Activated CD4-positive, CD25-positive, alpha-beta regulatory T cell treated with anti-CD3 and anti-CD28 coated beads, Interleukin-2, amount 50 U/mL, for 72 hours (primary cell): Measurements from ENCODE around the gene PODNL1.
"Not testable (repeated sequence)": the region's sequence is repeated elsewhere in the genome, so short reads cannot be mapped to it uniquely, and the experiment has no call there.

Experiments used
- DNase-seq: peaks from one replicate; pipeline ENCODE4 v3.0.0; 2021

PODNL1 gene, protein sequence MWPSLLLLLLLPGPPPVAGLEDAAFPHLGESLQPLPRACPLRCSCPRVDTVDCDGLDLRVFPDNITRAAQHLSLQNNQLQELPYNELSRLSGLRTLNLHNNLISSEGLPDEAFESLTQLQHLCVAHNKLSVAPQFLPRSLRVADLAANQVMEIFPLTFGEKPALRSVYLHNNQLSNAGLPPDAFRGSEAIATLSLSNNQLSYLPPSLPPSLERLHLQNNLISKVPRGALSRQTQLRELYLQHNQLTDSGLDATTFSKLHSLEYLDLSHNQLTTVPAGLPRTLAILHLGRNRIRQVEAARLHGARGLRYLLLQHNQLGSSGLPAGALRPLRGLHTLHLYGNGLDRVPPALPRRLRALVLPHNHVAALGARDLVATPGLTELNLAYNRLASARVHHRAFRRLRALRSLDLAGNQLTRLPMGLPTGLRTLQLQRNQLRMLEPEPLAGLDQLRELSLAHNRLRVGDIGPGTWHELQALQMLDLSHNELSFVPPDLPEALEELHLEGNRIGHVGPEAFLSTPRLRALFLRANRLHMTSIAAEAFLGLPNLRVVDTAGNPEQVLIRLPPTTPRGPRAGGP

DNA sequence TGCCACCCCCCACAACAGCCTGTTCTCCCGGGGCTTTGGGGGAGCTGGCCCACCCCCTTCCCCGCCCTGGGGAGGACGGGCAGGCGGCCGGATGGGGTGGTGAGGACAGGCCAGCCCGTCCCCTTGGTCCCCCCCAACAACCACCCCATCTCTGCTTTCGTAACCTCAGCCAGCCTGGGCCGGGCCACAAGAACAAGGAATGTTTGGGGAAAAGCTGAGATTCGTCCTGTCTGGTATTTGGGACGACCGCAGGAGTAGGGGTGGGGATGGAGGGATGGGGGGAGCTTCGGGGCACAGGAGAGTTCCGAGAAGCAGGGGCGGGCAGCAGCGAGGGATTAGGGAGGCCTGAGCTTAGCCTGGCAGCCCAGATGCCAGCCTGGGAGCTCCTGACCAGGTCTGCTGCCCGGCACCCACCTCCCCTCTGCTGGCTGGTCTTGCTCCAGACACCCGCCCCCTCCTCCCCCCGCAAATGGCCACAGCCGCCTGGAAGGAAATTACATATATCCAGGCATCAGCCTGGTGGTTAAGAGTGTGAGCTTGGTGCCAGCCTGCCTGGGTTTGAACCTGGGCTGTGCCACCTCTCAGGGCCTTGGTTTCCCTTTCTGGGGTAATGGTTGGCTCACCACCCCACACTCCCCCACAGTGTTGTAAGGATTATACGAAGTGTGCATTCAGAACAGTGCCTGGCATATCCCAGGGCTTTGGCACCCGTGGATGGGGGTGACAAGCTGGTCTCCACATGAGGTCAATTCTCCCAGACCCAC is at the start of gene PODNL1:
Gene PODNL1, minus strand, starts transcription at position 117 of the 764 bp plus-strand sequence. CDS start 236 bp downstream, outside the sequence.
- DNase-seq, result no peak

DNA sequence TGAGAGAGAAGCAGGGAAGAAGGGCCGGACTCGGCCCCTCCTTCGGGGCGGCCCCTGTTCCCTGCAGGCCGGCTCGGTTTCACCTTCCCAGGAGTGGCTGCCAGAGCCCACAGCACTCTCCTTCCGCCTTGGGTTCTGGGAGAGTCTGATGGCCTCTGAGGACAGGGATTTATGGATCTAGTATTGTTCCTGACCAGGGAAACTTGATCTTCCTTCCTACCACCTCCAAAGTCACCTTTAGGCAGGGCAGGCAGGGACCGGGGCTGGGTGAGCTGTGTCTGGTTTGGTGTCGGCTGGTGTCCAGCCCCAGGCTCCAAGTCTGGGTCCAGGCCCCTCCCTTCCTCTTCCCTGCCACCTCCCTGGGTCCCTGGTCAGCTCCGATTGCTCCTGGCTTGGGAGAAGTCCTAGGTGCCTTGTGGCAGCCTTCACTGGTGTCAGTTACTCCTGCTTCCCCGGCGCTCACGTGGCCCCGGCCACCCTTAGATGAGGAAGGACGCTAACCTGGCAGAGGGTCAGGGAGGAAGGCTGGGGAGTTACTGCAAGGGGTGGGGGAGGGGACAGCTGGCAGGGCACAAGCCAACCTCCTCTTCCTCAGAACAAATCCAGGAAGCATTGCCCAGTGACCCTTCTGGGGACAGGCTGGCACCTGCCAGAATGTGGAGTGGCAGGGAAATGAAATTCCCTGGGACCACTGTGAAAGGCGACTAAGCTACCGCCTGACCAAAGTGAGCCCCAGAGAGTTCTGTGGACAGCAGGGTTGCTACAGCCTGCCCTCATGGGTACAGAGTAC is 49.1 kb upstream of the PODNL1 start:
- no peak for DNase-seq

DNA sequence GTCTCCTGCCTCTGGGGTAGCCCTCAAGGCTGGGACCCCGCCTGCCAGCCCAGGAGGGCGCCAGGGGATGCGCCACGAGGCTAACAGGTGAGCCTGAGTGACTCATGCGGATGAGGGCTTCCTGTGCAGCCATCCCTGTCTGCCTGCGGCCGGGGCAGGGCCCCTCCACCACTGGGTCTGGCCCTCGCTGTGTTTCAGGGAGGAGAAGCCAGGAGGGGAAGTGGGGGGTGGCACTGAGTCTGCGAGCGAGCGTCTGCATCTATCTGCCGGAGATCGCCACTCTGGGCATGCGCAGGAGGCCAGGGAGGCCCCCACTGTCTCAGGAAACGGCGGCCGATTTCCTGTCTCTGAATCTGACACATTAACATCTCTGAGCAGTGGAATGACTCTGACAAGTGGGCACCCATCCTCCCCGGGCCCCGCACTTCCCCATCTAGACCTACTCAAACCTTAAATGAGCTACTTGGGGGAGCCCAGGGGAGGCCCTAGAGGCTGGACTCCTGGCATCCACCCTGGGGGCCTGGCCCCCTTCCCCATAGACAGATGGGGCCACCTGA is 48.2 kb upstream of the PODNL1 start:
- DNase-seq, result peak; percentile 96

DNA sequence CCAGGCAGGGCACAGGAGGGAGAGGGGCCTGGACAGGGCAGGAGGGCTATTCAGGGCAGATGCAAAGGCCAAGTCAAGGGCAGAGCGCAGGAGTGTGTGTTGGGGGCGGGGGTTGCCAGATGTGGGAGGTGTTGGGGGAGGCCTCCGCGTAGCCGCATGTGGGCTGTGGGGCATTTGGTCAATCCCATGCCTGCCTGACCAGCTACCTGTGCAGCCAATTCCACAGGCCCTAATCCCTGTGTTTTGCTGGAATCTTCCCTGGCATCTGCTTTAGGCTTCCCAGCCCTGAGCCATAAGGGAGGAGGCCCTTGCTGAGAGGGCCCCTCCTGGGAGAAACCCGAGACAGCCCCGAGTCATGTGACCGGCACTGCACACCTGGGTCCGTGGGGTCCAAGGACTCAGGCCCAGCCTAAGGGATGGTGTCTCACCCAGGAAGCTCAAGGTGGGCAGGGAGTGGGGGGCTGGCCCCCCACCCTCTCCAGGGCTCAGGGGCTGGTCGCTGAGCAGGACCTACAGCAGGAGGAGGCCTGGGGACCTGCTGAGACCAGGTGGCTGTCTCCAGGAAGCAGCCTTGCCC is 47.6 kb upstream of the PODNL1 start:
- DNase-seq, result no peak

DNA sequence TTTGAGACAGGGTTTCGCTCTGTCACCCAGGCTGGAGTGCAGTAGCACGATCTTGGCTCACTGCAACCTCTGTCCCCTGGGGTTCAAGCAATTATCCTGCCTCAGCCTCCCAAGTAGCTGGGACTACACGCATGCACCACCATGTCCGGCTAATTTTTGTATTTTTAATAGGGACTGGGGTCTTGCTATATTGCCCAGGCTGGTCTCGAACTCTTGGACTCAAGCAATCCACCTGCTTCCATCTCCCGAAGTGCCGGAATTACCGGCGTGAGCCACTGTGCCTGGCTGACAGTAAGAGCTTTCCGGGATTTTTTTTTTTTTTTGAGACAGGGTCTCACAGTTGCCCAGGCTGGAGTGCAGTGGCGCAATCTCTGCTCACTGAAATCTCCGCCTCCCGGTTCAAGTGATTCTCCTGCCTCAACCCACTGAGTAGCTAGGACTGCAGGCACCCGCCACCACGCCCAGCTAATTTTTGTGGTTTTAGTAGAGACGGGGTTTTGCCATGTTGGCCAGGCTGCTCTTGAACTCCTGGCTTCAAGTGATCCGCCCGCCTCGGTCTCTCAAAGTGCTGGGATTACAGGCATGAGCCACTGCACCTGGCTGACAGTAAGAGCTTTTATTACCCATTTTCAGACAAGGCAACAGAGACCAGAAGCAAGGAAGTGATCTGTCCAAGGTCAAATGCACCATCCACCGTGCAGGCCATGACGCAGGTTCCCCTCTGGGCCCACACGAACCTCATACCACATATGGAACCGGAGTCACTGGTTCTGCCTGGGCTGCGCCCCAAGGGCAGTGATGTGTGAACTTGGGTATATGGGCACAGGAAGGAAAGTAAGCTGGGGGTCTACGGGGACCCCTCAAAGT is 46.9 kb upstream of the PODNL1 start:
- DNase-seq, result no peak

DNA sequence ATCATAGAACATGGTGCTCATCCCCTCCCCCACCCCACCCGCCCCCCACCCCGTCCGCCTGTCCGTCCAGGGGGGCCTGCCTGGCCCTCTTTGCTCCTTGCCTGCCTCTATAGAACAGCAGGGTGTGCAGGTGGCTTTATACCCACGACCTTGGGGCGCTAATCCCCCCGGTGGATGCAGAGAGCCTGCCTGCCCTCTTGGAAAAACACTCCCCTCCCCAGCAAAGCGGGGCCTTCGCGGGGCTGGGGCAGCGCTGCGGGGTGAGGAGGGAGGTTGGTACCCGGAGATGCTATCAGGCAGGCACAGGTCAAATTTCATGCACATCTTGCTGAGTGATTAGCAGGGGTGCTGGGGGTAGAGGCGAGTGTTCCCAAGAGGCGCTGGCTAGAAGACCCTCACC is 46.0 kb upstream of the PODNL1 start:
- DNase-seq, result no peak

DNA sequence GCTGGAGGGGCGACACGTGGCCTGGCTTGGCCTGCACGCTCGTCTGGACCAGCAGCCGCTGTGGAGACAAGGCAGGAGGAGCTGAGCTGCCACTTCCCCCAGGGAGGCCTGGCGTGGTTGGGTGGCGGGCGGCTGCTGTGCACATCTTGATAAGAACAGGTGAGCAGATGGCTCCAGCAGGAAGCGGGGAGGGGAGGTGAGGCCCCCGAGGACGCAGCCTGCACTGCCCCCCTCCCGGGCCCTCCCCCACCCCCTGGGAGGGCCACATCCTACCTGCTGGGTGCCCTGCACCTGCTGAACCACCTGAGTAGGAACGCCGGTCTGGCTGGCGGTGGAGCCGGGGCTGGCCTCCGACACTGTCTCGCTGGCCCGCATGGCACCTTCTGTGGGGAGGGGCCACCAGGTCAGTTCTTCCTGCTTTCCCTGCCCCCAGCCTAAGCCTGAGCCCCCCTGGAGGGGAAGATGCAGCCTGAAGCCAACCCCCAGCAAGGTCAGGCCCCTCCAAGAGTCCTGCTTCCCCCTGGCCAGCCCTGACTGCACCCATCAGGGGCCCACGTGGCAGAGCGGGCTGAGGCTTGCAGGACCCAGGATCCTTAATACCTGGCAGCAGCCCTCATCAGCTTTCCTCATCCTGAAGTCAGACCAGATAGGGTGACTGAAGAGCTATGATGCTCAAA is 45.1 kb upstream of the PODNL1 start:
- peak; percentile 39 for DNase-seq

DNA sequence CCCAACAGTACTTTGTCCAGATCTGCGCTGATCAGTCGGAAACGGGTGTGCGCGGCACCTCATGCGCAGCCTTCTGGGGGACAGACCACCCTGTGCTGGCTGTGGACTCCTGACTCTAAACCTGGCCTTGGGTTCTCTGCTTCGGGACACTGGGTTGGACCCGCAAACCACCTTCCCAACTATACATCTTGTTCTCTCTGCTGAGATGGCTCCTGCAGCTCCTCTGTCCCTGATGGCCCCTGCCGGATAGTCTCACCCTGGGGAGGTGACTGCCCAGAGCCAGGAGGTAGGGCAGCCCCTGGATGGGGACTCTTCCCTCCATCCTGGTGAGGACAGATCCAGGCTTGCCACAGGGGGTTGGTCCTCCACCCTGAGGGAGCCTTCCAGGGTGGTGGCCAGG is 44.6 kb upstream of the PODNL1 start:
- DNase-seq, result no peak

DNA sequence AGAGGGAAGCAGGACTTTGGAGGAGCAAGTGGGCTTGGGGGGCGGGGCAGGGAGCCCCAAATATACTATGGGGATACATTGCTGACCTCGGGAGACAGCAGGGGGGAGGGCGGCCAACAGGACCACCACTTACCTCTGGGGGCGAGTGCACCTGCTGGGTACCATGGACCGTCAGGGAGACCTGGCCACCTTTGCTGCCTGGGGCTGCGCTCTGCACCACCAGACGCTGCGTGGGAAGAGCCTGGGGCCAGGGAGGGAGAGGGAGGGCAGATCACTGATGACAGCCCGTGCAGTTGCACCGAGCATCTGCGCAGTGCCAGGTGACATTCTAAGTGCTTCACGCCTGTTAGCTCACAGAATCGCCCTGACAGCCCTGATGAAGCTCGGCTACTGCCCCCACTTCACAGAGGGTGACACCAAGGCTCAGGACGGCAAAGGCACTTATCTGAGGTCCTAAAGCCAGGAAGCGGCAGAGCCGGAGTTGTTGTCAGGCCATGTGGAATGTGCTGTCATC is 43.8 kb upstream of the PODNL1 start:
- no peak for DNase-seq

DNA sequence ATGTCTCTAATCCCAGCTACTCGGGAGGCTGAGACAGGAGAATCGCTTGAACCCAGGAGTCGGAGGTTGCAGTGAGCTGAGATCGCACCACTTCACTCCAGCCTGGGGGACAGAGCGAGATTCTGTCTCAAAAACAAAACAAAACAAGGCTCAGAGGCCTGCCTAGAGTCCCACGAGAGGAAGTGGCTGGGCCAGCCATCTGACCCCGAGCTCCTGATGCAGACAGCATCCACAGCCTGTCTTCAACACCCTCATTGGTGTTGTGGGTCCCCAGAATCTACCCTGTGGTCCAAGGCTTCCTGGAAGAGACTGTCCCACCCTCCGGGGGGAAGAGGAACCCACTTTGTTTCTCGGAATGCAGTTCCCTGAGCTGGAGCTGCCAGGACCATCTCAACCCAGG is 43.2 kb upstream of the PODNL1 start:
- no peak for DNase-seq

DNA sequence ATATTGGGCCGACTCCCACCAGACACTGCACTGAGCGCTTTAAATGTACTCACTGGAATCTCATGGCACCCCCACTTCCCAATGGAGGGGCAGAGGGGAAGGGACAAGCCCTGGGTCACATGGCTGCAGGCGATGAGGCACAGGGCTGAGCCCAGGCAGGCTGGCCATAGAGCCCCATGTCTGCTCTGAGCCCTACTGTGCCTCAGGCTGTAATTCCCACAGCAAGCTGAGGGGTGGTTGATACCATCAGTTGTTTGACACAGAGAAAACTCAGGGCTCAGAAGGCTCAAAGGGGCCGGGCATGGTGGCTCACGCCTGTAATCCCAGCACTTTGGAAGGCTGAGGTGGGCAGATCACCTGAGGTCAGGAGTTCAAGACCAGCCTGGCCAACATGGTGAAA is 42.8 kb upstream of the PODNL1 start:
- no peak for DNase-seq

DNA sequence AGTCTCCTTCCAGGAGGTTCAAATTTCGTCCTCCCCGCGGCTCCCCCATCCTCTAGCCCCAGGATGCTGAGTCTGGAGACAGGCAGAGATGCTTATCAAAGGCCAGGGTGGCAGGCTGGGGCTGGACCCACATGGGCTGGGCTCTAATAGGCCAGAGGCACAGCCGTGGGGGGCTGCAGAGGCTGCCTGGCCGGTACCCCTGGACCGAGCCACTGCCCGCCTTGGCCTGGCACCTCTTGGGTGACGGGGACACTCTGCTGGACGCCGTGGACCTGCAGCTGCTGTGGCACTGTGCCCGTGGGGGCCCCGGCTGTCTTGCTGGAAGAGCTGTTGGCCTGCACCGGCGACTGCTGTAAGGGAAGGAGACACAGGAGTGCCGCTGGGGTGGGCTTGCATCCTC is 42.1 kb upstream of the PODNL1 start:
- DNase-seq, result no peak

DNA sequence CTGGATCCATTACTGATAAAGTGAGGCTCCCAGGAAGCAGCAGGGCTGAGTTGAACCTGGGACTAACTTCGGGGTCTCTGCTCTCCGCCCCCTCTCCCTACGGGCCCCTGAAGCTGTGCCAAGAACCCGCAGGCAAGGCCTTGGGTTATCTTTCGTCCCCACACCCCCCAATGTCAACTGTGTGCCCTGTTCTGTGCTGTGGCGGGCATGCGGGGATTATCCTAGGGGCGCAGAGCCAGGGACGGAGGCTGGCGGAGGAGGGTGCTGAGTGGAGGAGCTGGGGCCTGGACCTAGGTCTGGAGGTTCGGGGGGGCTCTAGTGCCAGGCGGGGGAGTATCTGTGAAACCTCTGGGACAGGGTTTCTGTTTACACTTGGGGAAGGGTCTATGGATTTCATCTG is 41.5 kb upstream of the PODNL1 start:
- DNase-seq, result no peak

DNA sequence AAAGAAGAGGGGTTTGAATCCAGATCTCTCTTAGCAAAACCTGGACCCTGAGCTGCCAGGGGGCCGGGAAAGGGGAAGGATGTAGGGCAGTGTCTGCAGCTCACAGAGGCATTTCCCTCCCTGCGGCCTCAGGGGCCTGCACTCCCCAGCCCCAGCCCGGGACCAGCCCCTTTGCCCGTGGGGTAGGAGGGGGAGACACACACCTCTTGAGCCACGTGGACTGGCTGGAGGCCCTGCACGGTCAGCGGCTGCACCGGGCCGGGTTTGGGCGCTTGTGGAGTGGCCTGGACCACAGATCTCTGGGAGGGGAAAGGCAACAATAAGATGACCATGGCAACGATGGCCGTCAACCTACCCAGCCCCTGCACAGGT is 41.0 kb upstream of the PODNL1 start:
- no peak for DNase-seq

DNA sequence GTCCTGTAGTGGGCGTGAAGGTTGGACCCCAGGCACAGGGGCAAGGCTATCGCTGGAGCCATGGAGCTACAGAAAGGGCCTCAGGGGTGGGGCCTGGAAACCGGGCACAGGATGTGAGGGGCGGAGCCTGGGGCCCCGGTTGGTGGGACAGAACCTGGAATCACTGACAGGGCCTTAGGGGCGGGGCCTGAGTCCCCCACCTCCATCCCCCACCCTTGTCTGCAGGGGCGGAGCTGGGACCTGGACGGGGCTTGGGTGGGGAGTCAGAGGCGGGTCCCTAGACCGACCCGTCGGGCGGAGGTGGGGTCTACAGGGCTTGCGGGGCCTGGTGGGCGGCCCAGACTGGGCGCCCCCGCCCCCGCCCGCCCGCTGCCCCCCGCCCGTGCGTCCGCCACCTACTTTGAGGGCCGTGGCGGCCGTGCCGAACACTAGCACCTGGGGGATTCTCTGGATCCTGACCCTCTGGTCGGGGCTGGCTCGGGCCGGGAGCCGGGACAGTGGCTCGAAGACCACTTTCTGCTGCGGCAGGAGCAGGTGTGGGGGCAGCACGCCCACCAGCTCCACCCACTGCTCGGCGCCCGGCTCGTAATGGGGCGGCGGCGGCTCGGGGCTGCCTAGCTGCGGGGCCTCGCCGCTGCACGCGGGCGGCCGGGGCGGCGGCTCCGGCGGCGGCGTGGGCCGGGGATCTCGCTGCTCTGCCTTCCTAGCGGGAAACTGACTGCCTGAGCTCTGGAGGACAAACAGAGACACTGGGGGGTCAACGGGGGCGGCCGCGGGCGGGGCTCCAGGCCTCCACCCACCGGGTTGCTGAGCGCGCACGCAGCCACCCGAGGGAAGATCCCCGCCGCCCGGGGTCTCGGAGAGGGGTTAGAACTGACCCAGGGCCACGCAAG is 40.4 kb upstream of the PODNL1 start:
- no peak for DNase-seq

DNA sequence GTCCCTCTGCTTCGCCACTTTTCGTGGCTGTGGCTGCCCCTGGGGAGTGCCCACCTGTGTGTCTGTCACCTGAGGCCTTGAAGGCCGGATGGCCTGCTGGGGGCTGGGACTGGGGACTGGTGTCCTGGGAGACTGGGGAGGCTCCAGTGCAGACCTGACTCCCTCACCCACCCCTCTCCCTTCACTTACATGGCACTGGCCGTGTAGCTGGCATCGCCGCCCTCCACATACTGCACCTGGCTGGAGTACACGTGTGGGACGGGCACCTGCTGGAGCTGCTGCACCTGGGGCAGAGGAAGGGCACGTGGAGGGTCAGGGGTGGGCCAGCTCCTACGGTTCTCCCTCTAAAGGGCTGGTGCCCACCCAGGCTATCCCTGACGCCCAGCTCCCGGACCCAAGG is 39.6 kb upstream of the PODNL1 start:
- no peak for DNase-seq

DNA sequence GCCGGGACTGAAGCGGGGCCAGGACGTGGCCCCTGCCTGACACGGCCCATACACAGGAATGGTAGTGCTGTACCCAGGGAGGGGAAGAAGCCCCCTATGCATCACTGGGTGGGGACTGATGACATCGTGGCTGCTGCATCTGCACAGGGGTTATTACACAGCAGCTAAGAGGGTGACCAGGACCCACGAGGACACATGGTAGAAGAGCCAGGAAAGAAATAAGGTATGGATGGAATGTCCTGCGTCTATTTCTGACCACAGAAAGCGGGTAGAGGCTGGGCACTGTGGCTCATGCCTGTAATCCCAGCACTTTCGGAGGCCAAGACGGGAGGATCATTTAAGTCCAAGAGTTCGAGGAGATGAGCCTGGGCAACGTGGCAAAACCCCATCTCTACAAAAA is 38.2 kb upstream of the PODNL1 start:
- no peak for DNase-seq

DNA sequence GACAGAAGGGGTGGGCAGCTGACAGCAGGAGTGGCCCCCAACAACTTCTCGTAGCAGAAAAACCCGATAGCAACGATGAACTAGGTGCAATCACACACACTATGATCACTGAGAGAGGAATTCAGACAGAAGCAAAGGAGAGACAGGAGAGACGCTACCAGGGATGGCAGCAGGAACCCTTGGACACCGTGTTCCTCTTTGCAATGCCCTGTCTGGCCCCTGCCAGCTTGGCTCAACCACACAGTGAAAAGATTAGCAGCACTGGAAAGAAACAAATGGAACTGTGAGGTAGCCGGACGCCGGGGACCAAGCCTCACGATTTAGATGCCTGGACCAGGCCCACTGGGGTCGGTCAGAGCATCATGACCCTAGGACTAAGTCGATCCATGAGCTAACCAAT is 37.7 kb upstream of the PODNL1 start:
- no peak for DNase-seq

DNA sequence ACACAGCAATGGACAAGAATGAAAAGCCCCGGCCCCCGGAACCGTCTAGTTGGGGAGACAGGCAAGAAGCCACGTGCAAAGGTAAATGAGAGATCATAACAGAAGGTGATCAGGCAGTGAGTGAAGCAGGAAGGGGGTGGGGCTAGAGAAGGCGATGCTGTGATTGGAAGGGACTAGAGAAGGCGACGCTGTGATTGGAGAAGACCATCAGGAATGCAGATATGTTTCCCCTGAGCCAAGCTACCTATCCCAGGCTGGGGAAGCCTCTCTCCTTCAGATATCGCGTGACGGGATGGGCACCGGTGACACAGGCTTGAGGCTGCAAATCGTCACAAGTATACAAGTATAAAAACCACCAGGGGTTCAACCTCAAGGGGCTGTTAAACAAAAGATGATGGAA is 35.9 kb upstream of the PODNL1 start:
- DNase-seq, result no peak

DNA sequence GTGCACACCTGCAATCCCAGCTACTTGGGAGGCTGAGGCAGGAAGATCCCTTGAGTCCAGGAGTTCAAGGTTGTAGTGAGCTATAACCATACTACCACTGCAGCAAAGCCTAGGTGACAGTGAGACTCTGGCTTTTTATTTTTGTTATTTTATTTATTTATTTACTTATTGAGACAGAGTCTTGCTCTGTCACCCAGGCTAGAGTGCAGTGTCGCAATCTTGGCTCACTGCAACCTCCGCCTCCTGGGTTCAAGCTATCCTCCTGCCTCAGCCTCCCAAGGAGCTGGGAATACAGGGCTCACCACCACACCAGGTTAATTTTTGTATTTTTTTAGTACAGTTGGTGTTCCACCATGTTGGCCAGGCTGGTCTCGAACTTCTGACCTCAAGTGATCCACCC is 35.3 kb upstream of the PODNL1 start:
- not testable (repeated sequence) for DNase-seq
